Activated CD4-positive, alpha-beta T cell treated with anti-CD3 and anti-CD28 coated beads, Interleukin-2, amount 50 U/mL, for 4 hours (primary cell): Measurements from ENCODE around the gene GNAQ.
"Not testable (repeated sequence)": the region's sequence is repeated elsewhere in the genome, so short reads cannot be mapped to it uniquely, and the experiment has no call there.

Experiments used
- DNase-seq, 2 experiments: peaks; one replicate each; pipeline ENCODE4 v3.0.0-alpha.2; 2020

The GNAQ gene

DNA sequence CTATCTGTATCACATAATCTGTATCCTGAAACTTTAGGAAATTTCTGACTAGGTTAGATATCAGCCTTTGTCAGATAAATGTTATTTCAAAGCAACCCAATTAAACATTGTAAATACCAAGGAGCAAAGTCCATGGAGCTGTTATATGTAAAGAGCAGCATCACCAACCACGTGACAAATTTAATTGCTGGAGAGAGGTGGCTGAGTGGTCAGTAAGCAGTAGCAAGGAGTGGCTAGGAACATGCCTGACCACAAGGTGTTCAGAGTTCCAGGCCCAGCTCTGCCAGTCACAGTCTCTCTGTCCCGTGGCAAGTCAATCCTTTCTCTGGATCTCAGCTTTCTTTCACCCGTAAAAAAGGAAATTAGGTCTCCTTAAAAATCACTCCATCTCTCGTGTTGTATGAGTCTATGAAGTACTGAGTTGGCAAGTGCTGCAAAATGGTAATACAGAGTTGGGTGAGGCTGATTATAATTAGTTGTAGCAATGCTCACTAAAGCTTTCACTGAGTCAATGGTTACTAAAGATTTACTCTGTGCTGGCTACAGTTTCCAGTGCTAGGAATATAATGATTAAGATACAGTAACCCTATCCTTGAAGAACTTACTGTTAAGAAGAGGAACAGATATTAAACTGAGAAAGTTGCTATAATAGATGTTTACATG lies 166.1 kb downstream of the GNAQ start:
- DNase-seq: no peak

DNA sequence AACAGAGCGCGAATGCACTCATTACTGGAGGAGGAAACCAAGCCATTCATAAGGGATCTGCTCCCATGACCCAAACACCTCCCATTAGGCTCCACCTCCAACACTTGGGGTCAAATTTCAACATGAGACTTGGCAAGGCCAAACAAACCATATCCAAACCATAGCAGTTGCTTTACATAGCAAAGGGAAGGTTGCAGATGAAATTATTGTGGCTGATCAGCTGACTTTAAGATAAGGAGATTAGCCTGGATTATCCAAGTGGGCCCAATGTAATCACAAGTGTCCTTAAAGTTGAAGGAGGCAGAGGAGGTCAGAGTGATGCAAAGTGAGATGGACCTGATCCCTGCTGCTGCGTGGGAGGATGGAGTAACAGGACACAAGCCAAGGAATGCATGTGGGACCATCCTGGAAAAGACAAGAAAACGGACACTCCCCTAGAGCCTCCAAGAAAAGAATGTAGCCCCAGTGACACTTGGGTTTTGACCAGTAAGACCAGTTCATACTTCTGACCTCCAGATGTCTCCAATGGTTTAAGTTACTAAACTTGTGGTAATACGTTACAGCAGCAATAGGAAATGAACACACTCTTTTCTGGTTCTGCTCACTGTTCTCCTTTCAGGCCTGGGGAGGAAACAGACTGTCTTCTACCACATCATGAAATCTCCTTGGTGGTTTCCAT lies 167.3 kb downstream of the GNAQ start:
- no peak for DNase-seq

DNA sequence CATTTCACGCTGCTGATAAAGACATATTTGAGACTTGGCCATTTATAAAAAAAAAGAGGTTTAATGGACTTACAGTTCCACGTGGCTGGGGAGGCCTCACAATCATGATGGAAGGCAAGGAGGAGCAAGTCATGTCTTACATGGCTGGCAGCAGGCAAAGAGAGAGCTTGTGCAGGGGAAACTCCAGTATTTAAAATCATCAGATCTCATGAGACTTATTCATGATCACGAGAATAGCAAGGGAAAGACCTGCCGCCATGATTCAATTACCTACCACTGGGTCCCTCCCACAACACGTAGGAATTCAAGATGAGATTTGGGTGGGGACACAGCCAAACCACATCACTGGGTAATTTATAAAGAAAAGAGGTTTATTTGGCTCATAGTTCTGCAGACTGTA lies 168.0 kb downstream of the GNAQ start:
- DNase-seq: not testable (repeated sequence)

DNA sequence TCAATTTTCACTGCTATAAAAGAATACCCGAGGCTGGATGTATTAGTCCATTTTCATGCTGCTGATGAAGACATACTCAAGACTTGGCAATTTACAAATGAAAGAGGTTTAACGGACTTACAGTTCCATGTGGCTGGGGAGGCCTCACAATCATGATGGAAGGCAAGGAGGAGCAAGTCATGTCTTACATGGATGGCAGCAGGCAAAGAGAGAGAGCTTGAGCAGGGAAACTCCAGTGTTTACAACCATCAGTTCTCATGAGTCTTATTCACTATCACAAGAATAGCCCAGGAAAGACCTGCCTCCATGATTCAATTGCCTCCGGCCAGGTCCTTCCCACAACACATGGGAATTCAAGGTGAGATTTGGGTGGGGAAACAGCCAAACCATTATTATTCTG lies 170.7 kb downstream of the GNAQ start:
- not testable (repeated sequence) for DNase-seq

DNA sequence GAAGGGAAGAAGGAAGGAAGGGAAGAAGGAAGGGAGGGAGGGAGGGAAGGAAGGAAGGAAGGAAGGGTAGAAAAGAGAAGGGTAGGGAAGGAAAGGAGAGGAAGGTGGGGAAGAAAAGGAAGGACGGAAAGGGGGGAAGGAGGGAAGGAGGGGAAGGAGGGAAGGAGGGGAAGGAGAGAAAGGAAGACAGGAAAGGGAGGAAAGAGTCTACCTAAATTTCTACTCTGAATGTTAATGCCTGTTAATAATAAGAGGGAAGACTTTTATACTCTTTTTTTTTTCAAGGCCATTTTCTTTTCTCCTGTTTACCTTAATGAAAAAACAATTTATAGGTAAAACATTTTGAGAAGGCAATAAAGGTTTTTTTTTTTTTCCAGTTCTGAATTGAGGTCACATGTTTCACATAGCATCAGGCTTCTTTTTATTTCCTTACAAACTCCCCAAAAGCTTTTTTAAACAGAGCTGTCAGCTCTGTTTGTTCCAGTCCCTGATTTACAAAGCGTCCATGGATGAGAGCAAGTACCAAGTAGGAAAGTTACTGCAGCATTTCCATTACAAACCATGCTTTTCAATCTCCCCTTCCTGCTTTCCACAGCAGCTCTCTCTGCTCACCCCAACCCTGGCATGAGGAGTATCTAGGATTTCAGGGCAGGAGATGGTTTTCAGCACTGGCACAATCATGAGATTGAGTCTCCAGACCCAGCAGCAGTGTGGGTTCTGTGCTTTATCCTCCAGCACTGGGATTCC lies 173.9 kb downstream of the GNAQ start:
- DNase-seq: no peak

DNA sequence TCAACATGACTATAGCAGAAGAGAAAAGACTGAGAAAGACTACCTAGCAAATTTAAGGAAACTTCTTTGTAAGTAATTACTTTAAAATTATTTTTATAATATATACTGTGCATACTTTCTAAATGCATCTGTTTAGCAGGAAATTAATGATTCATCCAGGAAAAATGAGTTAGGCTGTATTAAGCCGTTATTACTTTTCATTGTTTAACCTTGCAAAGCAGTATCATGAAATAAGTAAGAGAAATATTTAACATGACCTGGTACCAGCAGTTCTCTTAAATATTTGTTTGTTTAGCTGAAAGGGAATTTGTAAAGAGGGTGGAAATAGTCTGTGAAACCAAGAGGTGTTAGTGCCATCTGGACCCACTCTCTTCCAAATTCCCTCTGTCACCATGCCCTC lies 175.0 kb downstream of the GNAQ start:
- no peak for DNase-seq

DNA sequence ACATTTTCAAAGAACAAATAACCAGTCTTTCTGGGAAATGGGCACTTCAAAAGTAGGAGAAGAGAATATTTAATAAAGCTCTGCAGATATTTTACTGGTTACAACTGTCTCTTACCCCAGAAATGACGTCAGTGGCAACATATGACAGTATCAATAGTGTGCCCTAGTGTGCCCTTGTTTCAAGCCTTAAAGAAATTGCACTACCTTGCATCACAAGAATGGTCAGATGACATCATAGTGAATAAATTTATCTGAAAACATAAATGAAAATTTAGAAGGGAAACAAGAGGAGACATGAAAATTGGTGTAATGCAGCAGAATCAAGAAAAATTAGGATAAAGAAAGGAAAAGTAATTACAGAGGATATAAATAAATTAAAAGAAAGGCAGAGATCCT lies 176.7 kb downstream of the GNAQ start:
- DNase-seq: no peak

DNA sequence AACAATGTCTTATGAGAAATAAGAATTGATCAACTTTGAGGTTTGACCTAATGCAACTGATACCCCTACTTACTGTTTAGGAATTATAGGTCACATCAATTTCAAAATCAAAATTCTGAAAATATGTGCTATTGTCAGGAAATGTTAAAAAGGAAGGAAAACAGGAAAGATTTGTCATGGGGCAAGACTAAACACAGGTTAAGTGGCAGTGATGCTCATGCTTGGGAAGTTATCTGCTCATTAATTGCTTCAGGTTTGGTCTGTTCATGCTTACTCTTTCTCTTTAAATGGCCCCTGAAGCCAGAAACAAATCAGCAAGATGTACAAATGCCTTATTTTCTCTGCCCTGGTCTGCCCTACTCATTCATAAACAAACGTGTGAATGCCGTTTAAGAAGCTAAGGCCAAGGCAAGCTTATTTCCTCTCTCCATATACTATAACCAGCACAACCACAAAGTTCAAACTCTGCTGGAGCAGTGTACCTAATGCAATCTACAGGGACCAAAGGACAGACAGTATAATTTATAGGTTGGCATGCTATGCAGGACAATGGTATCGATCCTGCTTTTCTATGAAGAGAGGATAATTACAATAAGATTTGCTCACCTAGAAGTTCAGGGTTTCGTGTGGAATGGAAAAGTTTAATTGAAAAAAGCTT lies 177.2 kb downstream of the GNAQ start:
- no peak for DNase-seq

DNA sequence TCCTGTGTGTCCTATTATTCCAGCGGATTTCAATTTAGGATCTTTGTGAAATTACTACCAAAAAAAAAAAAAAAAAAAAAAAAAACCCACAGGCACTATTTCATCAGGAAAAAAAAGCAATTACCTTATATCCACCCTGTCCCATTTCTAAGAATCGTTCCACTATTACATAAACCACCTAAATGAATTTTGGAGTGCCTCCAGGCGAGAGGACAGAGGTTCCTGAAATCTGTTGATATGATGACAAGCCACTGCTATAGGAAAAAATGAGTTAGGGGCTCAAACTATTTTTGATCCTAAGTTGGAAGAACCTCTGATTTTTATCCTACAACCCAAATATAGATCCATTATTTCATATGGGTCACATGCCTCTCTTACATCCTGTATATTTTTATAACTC lies 177.9 kb downstream of the GNAQ start:
- no peak for DNase-seq

DNA sequence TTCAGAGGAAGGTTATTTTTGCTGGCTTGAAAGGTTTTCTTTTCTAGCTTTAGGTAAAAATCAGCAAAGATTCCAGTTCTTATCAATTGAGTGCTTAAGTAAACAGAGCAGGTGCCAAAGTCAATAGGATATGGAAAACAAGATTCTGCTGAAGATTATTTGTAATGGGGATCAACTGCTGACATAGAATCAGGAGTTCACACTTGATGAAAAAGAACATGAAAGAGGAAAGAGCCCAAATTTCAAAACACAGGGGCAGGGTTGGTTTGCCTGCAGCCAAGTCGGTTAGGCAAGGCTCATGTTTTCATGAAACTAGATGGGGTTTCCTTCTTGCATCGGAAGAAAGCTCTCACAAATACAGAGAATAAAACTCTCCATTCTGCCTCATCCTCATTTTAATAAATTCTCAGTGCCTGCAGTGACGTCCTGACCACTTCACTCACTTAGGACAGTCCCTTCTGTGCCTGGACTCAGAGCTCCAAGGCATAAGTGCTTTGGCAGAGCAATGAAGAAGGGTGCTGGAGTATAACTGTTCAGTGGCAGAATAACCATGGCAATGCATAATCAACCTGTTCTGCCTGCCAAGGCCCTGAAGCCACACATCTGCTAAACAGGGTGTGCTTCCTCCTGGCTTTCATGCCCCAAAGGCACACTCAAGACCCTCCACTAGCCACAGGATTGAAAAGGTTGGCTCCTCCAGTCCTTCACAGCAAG lies 179.6 kb downstream of the GNAQ start:
- no peak for DNase-seq

DNA sequence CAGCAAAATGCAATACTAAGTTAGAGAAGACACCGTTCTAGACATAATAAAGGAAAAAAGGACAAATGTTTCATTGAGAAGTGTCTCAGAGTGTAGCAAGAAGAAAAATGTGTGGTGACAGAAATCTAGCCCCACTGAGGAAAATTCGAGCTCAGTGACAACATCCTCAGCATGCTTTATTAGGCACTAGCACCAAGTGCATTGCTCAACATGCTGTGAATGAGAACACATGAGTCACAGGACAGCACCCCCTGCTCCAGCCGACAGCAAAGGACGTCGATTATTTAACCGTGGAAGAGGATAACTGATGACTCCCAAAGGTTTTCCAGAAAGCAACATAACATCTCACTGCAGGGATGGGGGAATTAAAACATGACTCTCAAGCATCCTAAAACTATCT lies 182.7 kb downstream of the GNAQ start:
- DNase-seq: no peak

DNA sequence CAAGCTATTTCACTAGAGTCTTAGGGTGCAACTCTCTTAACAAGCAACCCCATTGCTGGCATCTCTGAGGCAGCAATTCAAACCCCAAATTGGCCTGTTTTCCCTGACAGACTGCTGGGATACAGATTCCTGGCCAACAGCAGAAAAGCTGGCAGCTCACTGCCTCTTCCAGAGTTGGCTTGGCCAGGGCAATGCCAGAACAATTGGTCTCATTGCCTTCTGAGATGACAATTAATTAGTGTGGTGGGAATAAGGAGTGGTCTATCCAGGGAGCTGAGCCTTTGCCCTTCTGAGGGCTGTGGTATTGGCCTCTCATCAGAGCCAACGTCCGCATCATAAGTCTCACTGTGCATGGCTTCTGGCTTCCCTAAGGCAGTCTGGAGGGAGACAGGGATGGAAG lies 183.2 kb downstream of the GNAQ start:
- no peak for DNase-seq

DNA sequence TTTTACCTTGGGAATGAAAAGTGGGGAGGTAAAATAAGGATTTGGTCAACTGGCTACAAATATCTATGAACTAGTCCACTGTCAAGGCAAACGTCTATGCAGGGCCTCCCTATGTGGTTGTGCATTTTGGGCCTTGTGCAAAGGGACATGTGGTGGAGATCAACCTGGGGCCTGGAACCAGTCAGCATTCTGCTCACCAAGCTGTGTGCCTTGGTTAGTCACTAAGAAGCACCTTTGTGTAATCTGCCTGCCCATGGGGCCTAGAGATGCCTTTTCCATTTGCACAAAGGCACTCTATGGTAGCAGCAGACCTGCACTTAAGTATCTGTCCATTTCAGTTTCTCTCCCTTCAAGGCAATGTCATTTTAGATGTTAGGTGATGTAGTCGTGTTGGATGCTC lies 184.0 kb downstream of the GNAQ start:
- DNase-seq: no peak

DNA sequence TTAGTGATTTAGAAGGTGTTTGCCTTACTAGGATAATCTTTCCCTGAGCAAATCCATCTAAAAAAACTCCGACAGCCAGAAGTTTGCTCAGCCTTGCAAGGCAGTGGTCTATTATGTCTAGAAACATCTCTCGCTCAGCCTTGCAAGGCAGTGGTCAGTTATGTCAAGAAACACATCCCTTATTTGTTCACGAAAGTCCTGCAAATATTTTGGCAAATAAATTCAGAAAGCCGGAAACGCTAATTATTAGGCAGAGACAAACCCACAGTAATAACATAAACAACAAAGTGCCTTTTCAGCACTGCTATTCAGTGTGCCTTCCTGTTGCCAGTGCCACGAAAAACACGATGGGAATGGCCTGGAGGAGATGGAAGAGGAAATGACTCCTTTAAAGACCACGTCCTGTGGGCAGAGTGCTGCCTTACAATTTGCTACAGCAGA lies 184.5 kb downstream of the GNAQ start:
- DNase-seq: no peak

DNA sequence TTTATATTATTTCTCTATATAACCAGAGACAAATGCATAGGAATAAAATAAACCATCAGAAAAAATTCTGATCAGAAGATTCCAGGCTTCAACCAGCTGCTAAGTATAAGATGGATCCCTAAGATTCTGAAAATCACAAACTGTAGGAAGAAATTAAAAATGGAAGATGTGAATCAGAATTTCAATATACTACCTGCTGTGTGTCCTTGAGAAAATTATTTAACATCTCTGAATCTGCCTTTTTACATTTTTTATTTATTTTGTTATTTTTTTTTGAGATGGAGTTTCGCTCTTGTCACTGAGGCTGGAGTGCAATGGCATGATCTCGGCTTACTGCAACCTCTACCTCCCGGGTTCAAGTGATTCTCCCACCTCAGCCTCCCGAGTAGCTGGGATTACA lies 187.2 kb downstream of the GNAQ start:
- DNase-seq: no peak

DNA sequence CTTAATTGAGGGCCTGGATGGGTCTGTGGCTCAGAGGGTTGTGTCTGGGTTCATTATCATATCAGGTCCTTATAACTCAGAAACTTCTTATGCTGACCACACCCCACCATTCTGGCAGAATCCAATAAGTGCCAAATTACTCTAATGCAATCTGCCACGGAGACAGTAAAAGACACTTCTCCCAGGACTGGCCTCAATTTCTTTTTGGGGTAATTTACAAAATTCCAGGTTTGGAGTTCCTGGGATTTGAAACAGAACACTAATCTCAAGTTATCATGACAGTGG lies 187.8 kb downstream of the GNAQ start:
- no peak for DNase-seq

DNA sequence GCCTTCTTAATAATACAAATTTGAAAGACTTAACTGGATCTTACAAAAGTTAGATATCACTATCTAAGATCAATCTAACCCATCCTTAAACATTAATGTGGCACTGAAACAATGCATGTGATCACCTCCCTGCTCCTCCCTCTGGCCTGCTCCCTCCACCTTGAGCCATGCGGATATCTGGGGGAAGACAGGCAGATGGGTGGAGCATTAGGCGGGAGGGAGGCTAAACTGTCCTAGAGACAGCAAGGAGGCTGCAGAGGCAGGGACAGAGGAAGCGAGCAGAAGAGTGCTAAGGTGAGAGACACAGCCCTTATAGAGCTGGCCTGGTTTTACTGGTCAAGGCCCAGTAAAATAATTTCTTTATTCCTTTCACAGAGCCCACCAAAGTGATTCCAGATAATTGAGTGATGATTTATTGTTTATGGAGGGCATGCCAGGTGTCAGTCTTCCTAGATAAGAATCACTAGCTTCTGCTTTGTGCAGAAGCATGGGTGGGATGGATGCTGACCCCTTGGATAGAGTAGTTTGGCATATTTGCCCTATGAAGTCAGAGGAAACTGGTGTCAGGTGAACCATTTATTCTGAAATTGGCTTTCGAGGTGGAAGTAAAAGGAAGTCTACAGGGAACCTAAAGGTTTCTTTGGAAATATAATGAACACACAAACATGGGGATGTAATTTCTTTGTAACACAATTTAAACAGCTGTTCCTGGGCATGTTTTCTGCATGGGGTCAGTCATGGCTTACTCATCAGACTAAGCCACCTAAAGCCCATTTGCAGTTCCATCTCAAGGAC lies 188.3 kb downstream of the GNAQ start:
- DNase-seq: no peak

DNA sequence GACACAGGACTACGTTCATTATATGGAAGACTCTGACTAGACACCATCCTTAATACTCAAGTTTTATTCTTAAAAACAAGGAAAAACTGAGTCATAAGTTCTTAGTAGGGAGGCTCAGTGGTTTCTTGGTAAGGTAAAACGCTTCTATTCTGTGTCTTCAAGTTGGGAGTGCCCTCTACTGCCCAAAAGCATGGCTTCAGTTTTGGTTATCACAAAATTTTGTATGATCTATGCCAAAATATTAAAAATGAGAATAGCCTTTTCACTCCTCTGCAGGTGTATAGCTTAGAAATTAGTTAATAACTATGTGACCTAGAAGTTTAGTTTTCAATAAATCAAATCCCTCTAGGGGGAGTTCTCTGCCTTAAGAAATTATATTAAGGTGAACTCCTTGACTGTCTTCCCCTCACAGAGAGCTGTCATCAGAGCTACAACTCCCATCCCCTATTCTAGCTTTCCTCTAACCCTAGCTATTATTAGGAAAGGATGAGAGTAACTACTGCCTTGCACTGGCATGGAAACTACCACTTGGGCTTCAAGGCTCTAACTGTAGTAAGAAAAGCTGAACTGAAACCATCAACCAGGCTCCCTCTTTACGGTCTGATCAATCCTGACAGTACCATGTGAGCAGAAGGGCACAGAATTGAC lies 189.7 kb downstream of the GNAQ start:
- DNase-seq: no peak

DNA sequence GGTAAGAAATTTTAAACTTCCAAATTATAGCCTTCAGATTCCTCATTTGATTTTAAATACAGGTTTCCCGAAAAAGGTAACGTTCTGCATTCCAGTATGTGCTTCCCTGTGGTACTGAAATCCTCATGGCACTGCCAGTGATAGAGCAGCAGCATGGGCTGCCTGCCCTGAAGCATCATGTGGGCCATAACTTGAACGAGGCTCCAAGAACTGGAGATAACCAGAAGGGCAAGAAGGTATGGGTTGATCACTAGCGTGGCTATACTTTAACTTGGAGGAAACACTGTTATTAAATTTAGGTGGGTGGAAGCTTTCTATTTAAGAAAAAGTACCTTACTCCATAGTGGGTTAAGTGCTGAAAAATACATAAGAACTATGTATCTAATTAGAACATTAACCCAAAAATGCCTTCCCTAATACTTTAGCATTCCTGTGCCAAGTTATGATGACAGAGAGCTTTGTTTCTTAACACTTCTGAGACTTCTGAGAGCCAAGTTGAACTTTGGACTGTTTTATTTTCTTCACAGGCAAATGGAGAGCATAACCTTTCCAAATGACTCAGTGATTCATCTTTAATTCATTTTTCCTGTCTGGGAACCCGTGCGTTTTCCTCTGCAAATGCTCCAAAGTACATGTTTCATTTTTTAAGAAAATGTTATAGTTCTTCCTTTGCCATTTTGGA lies 192.0 kb downstream of the GNAQ start:
- DNase-seq: no peak

DNA sequence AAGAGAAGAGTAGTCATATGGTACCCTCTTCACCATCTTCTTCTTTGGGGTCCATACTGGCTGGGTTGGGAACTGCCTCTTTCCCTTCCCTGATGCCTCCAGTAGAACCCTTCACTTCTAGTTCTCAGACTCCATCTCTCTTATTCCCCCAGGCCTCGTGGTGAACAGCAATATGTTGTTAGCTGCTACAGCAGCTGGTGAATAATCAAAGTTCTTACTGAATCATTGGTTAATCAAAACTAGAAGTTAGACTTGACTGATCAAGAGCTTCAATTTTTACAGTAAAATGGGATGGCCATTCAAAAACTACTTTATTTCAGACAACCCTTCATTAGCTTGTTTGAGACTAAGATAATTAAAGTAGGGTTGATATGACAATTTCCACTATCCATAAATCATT lies 192.6 kb downstream of the GNAQ start:
- DNase-seq: no peak

DNA sequence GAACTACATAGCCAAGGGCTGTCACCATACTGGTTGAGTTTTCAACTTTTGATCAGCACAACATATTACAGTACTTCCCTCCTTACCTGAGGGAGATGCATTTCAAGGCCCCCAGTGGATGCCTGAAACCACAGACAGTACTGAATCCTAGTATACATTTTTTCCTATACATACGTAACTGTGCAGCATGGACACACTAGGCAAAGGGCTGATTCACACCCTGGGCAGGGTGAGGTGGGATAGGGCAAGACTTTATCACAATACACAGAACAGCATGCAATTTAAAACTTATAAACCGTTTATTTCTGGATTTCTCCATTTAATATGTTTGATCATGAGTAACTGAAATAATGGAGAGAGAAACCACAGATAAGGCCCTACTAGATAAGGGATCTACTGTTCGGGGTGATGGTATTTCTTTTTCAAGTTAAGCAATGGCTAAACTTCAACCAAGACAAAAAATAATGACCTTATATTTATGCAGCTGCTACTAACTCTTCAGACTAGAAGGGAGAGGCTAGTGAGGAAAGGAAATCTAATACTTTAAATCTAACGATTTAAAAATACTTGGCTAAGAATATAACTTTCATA lies 196.6 kb downstream of the GNAQ start:
- no peak for DNase-seq
